ENCODE measurements around the gene CLIC3. TPM values are rescaled to one million over a fixed set of nuclear protein-coding genes. Genes with fewer than 3 reads are reported as not detected.

CLIC3 gene
- total RNA-seq, 1 experiment from 2014 or later: 6.2 TPM

GRCh38 chr9:137032858-137033257 lies 36.5 kb upstream of the CLIC3 start:
- intact Hi-C loops (cut with micrococcal nuclease; ENCODE audit: unreplicated experiment) (loop anchor here (10.0 kb wide), 1 partner anchor 88 kb away; the partner anchor contains the start of genes C8G and FBXW5), in situ Hi-C loops (cut with HindIII; ENCODE audit: low pct_unique_long_range_greater_than_20kb, low sequenced_read_pairs) (no loop called here)
- Histone ChIP-seq H3K27me3 (ENCODE audit: control insufficient read depth, insufficient read depth, low read length) (no peaks in the 10 kb centered on the region), H3K27ac (ENCODE audit: low read length) (no peak overlapping the region), H3K36me3 (ENCODE audit: control insufficient read depth, insufficient read depth, low read length) (no peaks in the 10 kb centered on the region), H3K9me3 (ENCODE audit: control insufficient read depth, insufficient read depth, low read depth, low read length) (no peaks in the 10 kb centered on the region), H3K4me1 (ENCODE audit: control insufficient read depth, insufficient read depth, low read length) (peaks cover 11% of the 10 kb centered on the region), H3K4me3 (ENCODE audit: low read depth in 2 of 2, low read length in 2 of 2) (no peak overlapping the region)
- POLR2A ChIA-PET: no interaction called here
- TF ChIP-seq REST (IDR thresholded peaks at IDR 0.05; ENCODE audit: insufficient read depth in 1 of 2, low read depth in 2 of 2, low read length in 1 of 2) (no peak), POLR2AphosphoS5 (IDR thresholded peaks at IDR 0.05; ENCODE audit: low read depth, low read length) (no peak), TCF7L2 (IDR thresholded peaks at IDR 0.05; ENCODE audit: low read depth, low read length) (no peak), CTCF (IDR thresholded peaks at IDR 0.05) (no peak), SIN3A (IDR thresholded peaks at IDR 0.05; ENCODE audit: borderline replicate concordance, insufficient read depth, low read depth, low read length) (no peak)
- ATAC-seq (no peak), DNase-seq (ENCODE audit: low read depth, low spot score) (no peak)
- no TSS peak for BruUV-seq (replicated peaks)
- CTCF ChIA-PET: interaction anchor here (0.5 kb wide), 1 partner anchor 114 kb away, joined by 3 read pairs; no protein-coding TSS in a partner anchor

- ChIA-PET CTCF (interaction anchor here (0.5 to 0.7 kb wide), 3 partner anchors 33 to 113 kb away, joined by 3 to 8 read pairs (median 5); partner anchors contain the start of gene UAP1L1), POLR2A (no interaction called here)
- Histone ChIP-seq H3K27ac (ENCODE audit: low read length) (no peak within 1 kb of the TSS), H3K4me1 (ENCODE audit: control insufficient read depth, insufficient read depth, low read length) (peaks cover 17% of the 10 kb centered on the region), H3K27me3 (ENCODE audit: control insufficient read depth, insufficient read depth, low read length) (no peaks in the 10 kb centered on the region), H3K36me3 (ENCODE audit: control insufficient read depth, insufficient read depth, low read length) (no peaks in the 10 kb centered on the region), H3K4me3 (ENCODE audit: low read depth in 2 of 2, low read length in 2 of 2) (no peak within 1 kb of the TSS), H3K9me3 (ENCODE audit: control insufficient read depth, insufficient read depth, low read depth, low read length) (no peaks in the 10 kb centered on the region)
- in situ Hi-C loops (cut with HindIII; ENCODE audit: low pct_unique_long_range_greater_than_20kb, low sequenced_read_pairs): no loop called here
- ATAC-seq: no peak
- intact Hi-C loops (cut with micrococcal nuclease; ENCODE audit: unreplicated experiment): loop anchor here (10.0 kb wide), 1 partner anchor 87 kb away; the partner anchor contains the start of genes C8G and FBXW5
- no TSS peak for BruUV-seq (replicated peaks)
- TF ChIP-seq TCF7L2 (IDR thresholded peaks at IDR 0.05; ENCODE audit: low read depth, low read length): no peak
- DNase-seq (ENCODE audit: low read depth, low spot score): no peak
These were observed 35.7 kb upstream of the CLIC3 start, which contains the start of gene FUT7 for GRCh38 chr9:137031904-137032640. TSS of gene FUT7 (minus strand) at chr9:137032088. CDS start at chr9:137031991, 97 bp downstream.
